Ovary (tissue), 3 donors: ENCODE data around the gene TMC2.

ENCODE experiments used
- CTCF ChIP-seq, 3 donors: fragments of 450-650 bp in 2 of 3; fragments of 200-600 bp in 1 of 3; IDR thresholded peaks; one replicate each; pipeline versions ENCODE4 v1.5.1 to v1.8.0; 2016 to 2022; ENCODE audit warnings: antibody characterized with exemption in 3 of 3, mild to moderate bottlenecking in 1 of 3
- EP300 ChIP-seq: sonication (generic); formaldehyde crosslinking; IDR thresholded peaks from one replicate; pipeline ENCODE4 v1.6.1; 2017; ENCODE audit warnings: antibody characterized with exemption
- POLR2A ChIP-seq: fragments of 450-650 bp; IDR thresholded peaks from one replicate; pipeline ENCODE4 v1.6.1; 2017; ENCODE audit warnings: antibody characterized with exemption, mild to moderate bottlenecking, moderate library complexity
- donor health status: DM: no; HTN: no; CAD: no.

- TF ChIP-seq CTCF (IDR thresholded peaks at IDR 0.05) (no peak), POLR2A (peak; percentile 46), EP300 (no peak)
These were observed 27.5 kb upstream of the TMC2 start, which contains the start of gene ZNF343 for GRCh38 chr20:2508631-2509467.
